Measurements from ENCODE around the gene ZNF367.

DNA sequence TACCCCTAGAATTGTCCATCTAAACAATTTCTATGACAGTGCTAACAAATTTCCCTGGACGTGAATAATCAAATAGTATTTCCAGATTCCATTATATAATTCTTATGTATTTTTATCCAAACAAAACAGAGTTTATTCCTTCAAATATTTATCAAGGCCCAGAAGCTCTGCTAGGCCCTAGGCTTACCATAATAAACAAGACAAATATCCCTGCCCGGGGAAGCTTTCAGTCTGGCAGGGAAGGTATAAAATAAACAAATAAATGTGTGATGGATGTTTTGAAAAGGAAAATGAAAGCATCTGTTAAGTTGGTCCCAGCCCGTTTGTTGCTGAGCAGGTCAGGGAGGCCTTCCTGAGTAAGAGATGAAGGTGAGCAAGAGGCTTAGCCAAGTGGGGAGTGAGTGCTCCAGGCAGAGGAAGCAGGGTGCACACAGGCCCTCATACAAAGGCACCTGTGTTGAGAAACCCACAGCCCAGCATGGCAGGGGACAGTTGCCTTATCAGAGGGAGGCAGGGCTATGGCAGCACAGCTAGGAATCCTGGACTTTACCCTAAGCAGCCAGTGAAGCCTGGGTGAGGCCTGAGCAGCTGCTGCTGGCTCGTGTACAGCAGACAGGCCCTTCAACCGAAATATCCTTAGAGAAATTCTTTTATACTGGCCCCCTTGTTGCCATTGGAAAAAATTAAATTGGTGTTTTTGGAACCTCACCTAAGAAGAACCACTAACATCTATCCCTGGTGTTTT is 27.0 kb downstream of the ZNF367 start:
- TF ChIP-seq, protein P1, sequence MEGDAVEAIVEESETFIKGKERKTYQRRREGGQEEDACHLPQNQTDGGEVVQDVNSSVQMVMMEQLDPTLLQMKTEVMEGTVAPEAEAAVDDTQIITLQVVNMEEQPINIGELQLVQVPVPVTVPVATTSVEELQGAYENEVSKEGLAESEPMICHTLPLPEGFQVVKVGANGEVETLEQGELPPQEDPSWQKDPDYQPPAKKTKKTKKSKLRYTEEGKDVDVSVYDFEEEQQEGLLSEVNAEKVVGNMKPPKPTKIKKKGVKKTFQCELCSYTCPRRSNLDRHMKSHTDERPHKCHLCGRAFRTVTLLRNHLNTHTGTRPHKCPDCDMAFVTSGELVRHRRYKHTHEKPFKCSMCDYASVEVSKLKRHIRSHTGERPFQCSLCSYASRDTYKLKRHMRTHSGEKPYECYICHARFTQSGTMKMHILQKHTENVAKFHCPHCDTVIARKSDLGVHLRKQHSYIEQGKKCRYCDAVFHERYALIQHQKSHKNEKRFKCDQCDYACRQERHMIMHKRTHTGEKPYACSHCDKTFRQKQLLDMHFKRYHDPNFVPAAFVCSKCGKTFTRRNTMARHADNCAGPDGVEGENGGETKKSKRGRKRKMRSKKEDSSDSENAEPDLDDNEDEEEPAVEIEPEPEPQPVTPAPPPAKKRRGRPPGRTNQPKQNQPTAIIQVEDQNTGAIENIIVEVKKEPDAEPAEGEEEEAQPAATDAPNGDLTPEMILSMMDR (IDR thresholded peaks at IDR 0.05; ENCODE audit: poor library complexity): no peak
- TF ChIP-seq EZH2 (IDR thresholded peaks at IDR 0.05; ENCODE audit: borderline replicate concordance) (no peak), EZH2phosphoT487 (IDR thresholded peaks at IDR 0.05; ENCODE audit: low read depth, severe bottlenecking, unreplicated experiment) (no peak)

All from hepatocyte (in vitro differentiated cells).